ENCODE results near the gene PCDH9. TPM values are rescaled to one million over a fixed set of nuclear protein-coding genes. Genes with fewer than 3 reads are reported as not detected.

Gene PCDH9
- total and polyA plus RNA-seq, 9 donors = 0.18 to 6.5 (median 1.3) TPM

DNA sequence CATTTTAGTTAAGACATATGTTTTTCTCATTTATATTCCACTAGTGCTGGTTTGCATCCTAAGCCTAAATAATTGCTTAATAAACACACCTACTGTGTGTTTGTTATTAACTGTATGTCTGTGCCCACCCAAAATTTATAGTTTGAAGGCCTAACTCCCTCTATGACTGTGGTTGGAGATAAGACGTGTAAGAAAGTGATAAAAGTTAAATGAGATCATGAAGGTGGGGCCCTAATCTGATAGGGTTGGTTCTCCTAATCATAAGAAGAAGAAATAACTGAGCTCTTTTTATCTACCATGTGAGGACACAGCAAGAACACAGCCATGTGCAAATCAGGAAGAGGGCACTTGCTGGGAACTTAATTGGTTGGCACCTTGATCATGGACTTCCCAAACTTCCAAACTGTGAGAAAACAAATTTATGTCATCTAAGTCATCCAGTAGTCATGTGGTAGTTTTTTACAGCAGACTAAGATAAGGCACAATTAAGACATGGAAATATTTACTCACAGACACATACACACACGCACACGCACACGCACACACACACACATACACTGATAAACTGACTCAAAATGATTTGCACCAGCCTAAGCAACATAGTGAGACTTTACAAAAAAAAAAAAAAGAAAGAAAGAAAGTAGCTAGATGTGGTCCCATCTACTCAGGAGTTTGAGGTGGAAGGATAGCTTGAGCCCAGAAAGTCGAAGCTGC, 662.1 kb downstream of the PCDH9 start:
- Histone ChIP-seq H3K4me3 (no peak overlapping the region), H3K4me1 (ENCODE audit: insufficient read depth) (no peaks in the 10 kb centered on the region), H3K27me3 (no peaks in the 10 kb centered on the region), H3K36me3 (no peaks in the 10 kb centered on the region), H3K27ac (no peak overlapping the region), H3K9me3 (no peaks in the 10 kb centered on the region)
- intact Hi-C loops (cut with DNase I) = no loop called here
- 90 to 97% (median 94%) methylated on average over 5 of the region's 5 CpGs for WGBS, 3 donors
- no peak for DNase-seq
- TF ChIP-seq EP300 (IDR thresholded peaks at IDR 0.05) = no peak
- no peak for TF ChIP-seq POLR2A (IDR thresholded peaks at IDR 0.05)
- TF ChIP-seq, protein P1, sequence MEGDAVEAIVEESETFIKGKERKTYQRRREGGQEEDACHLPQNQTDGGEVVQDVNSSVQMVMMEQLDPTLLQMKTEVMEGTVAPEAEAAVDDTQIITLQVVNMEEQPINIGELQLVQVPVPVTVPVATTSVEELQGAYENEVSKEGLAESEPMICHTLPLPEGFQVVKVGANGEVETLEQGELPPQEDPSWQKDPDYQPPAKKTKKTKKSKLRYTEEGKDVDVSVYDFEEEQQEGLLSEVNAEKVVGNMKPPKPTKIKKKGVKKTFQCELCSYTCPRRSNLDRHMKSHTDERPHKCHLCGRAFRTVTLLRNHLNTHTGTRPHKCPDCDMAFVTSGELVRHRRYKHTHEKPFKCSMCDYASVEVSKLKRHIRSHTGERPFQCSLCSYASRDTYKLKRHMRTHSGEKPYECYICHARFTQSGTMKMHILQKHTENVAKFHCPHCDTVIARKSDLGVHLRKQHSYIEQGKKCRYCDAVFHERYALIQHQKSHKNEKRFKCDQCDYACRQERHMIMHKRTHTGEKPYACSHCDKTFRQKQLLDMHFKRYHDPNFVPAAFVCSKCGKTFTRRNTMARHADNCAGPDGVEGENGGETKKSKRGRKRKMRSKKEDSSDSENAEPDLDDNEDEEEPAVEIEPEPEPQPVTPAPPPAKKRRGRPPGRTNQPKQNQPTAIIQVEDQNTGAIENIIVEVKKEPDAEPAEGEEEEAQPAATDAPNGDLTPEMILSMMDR (IDR thresholded peaks at IDR 0.05) = no peak

DNA sequence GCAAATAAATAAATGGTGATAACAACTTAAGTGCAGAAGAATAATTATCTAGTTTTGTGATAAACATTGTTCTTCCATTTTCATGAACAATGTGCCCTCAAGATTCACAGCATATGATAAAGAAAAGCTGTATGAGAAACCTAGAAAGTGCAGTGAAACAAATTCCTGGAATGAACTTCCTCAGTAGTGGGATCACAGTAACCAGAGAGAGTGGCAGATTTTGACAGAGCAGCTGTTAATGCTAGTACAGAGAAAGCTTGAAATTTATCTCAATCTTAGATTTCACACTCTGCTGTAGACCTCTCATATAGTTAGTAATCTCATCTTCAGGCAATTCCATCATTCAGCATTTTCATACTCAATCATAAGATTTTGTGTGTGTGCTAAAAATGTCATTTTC, 664.9 kb downstream of the PCDH9 start:
- no peak for DNase-seq
- H3K27me3 ChIP-seq = no peaks in the 10 kb centered on the region
- no peak for TF ChIP-seq EP300 (IDR thresholded peaks at IDR 0.05)
- TF ChIP-seq POLR2A (IDR thresholded peaks at IDR 0.05) = no peak
- TF ChIP-seq, protein P1 (IDR thresholded peaks at IDR 0.05) = no peak
- no peaks in the 10 kb centered on the region for H3K9me3 ChIP-seq
- no peak overlapping the region for H3K27ac ChIP-seq
- H3K36me3 ChIP-seq = no peaks in the 10 kb centered on the region
- intact Hi-C loops (cut with DNase I) = no loop called here
- H3K4me1 ChIP-seq (ENCODE audit: insufficient read depth) = no peaks in the 10 kb centered on the region
- H3K4me3 ChIP-seq = no peak overlapping the region

DNA sequence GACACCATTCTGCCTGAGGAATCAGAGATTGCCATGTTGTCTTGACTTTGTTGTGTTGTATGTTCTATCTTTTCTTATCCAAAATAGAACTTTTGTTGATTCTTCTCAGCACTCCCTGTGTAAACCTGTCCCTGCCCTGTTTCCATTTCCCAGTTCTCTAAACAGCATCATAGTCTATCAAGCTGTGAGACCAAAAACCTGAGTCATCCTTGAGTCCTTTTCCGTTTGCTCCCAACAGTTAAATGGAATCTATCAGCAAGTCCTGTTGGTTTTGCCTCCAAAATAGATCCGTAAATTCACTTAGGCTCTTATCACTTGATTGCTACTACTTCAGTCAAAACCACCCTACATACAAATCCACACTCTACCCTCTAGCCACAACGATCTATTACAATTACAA, 667.1 kb downstream of the PCDH9 start:
- TF ChIP-seq EP300 (IDR thresholded peaks at IDR 0.05) = no peak
- TF ChIP-seq, protein P1 (IDR thresholded peaks at IDR 0.05) = no peak
- no peak for TF ChIP-seq POLR2A (IDR thresholded peaks at IDR 0.05)
- intact Hi-C loops (cut with DNase I) = no loop called here
- H3K4me3 ChIP-seq = no peak overlapping the region
- no peaks in the 10 kb centered on the region for H3K9me3 ChIP-seq
- no peak for DNase-seq
- no peak overlapping the region for H3K27ac ChIP-seq
- no peaks in the 10 kb centered on the region for H3K36me3 ChIP-seq
- no peaks in the 10 kb centered on the region for H3K4me1 ChIP-seq (ENCODE audit: insufficient read depth)
- H3K27me3 ChIP-seq = no peaks in the 10 kb centered on the region
- 84 to 89% (median 88%) methylated on average over 3 of the region's 3 CpGs for WGBS, 3 donors

DNA sequence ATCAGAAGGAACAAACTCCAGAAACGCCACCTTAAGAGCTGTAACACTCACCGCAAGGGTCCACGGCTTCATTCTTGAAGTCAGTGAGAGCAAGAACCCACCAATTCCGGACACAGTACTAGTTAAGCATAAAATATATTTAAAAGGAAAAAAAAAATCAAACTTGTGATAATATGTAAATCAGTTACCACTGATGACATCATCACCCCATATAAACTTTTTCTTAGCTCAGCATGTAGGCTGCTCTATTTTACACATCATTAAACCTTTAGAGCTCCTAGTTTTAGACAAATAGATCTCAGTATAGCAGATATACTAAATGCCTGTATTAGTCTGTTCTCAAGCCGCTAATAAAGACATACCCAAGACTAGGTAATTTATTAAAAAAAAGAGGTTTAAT, 668.1 kb downstream of the PCDH9 start:
- H3K36me3 ChIP-seq = no peaks in the 10 kb centered on the region
- H3K4me1 ChIP-seq (ENCODE audit: insufficient read depth) = no peaks in the 10 kb centered on the region
- DNase-seq = no peak
- no peak overlapping the region for H3K4me3 ChIP-seq
- TF ChIP-seq POLR2A (IDR thresholded peaks at IDR 0.05) = no peak
- no peak for TF ChIP-seq EP300 (IDR thresholded peaks at IDR 0.05)
- TF ChIP-seq, protein P1 (IDR thresholded peaks at IDR 0.05) = no peak
- no peak overlapping the region for H3K27ac ChIP-seq
- intact Hi-C loops (cut with DNase I) = no loop called here
- no peaks in the 10 kb centered on the region for H3K27me3 ChIP-seq
- 79% methylated on average over 5 of the region's 5 CpGs for WGBS, 3 donors
- no peaks in the 10 kb centered on the region for H3K9me3 ChIP-seq
